Measurements from ENCODE around the gene PCID2. TPM values are rescaled to one million over a fixed set of nuclear protein-coding genes. Genes with fewer than 3 reads are reported as not detected.
"Not testable (repeated sequence)": the region's sequence is repeated elsewhere in the genome, so short reads cannot be mapped to it uniquely, and the experiment has no call there.

Gene PCID2
- total and polyA plus RNA-seq, 4 donors, result 33.3 to 51.1 (median 41.2) TPM

GRCh38 chr13:113167155-113167554 is 41.3 kb downstream of the PCID2 start:
- WGBS, 2 donors, result 70 to 82% methylated on average over 10 of the region's 10 CpGs
- Histone ChIP-seq H3K27ac (ENCODE audit: low read depth in 1 of 2, low read length in 2 of 2) (no peak overlapping the region), H3K4me3 (ENCODE audit: low read length in 2 of 2) (no peak overlapping the region), H3K27me3 (ENCODE audit: control insufficient read depth in 1 of 2, insufficient read depth in 2 of 2, low read length in 1 of 2) (no peaks in the 10 kb centered on the region), H3K36me3 (ENCODE audit: control insufficient read depth in 1 of 2, insufficient read depth in 2 of 2, low read length in 1 of 2) (peaks cover 0 to 3% of the 10 kb centered on the region in 2 donors), H3K4me1 (ENCODE audit: control insufficient read depth in 1 of 2, insufficient read depth in 2 of 2, low read length in 2 of 2) (no peaks in the 10 kb centered on the region), H3K9me3 (ENCODE audit: control insufficient read depth, low read length) (no peaks in the 10 kb centered on the region)
- no peak for ATAC-seq (ENCODE audit: low FRiP score)
- no peak for DNase-seq
- intact Hi-C loops (cut with DNase I), result no loop called here

- Histone ChIP-seq H3K4me3 (ENCODE audit: low read length in 2 of 2) (no peak overlapping the region), H3K27me3 (ENCODE audit: control insufficient read depth in 1 of 2, insufficient read depth in 2 of 2, low read length in 1 of 2) (no peaks in the 10 kb centered on the region), H3K36me3 (ENCODE audit: control insufficient read depth in 1 of 2, insufficient read depth in 2 of 2, low read length in 1 of 2) (peaks cover 0 to 2% of the 10 kb centered on the region in 2 donors), H3K4me1 (ENCODE audit: control insufficient read depth in 1 of 2, insufficient read depth in 2 of 2, low read length in 2 of 2) (no peaks in the 10 kb centered on the region), H3K9me3 (ENCODE audit: control insufficient read depth, low read length) (no peaks in the 10 kb centered on the region), H3K27ac (ENCODE audit: low read depth in 1 of 2, low read length in 2 of 2) (no peak overlapping the region)
- DNase-seq, result no peak
- no peak for ATAC-seq (ENCODE audit: low FRiP score)
- WGBS, 2 donors, result 90% methylated on average over 5 of the region's 5 CpGs
- intact Hi-C loops (cut with DNase I), result no loop called here
Measured at GRCh38 chr13:113166681-113167080, 41.8 kb downstream of the PCID2 start.

DNA sequence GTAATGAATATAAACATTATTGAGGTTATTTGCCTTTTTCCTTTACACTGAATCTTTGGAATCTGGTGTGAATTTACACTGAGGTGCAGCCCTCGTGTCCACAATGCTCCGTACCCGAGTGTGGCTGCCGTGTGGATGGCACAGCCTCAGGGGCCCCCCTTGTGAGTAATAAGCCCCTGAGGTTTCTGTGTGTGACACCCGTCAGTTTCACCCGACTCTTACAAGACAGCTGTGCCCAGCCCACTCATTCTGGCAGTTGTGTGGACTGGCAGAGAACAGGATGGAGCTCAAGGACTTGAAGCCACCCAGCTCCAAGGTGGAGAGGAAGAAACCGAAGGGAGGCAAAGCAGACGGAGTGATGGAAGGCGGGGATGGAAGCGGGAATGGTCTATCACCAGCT is 42.2 kb downstream of the PCID2 start:
- no peak for DNase-seq
- Histone ChIP-seq H3K9me3 (ENCODE audit: control insufficient read depth, low read length) (no peaks in the 10 kb centered on the region), H3K36me3 (ENCODE audit: control insufficient read depth in 1 of 2, insufficient read depth in 2 of 2, low read length in 1 of 2) (no peaks in the 10 kb centered on the region), H3K4me1 (ENCODE audit: control insufficient read depth in 1 of 2, insufficient read depth in 2 of 2, low read length in 2 of 2) (no peaks in the 10 kb centered on the region), H3K27ac (ENCODE audit: low read depth in 1 of 2, low read length in 2 of 2) (no peak overlapping the region), H3K27me3 (ENCODE audit: control insufficient read depth in 1 of 2, insufficient read depth in 2 of 2, low read length in 1 of 2) (no peaks in the 10 kb centered on the region), H3K4me3 (ENCODE audit: low read length in 2 of 2) (no peak overlapping the region)
- 91 to 94% methylated on average over 10 of the region's 10 CpGs for WGBS, 2 donors
- intact Hi-C loops (cut with DNase I), result no loop called here
- no peak for ATAC-seq (ENCODE audit: low FRiP score)

GRCh38 chr13:113164492-113164891 is 44.0 kb downstream of the PCID2 start:
- H3K36me3 ChIP-seq (ENCODE audit: control insufficient read depth in 1 of 2, insufficient read depth in 2 of 2, low read length in 1 of 2), result no peaks in the 10 kb centered on the region
- H3K27me3 ChIP-seq (ENCODE audit: control insufficient read depth in 1 of 2, insufficient read depth in 2 of 2, low read length in 1 of 2), result no peaks in the 10 kb centered on the region
- DNase-seq, result no peak

DNA sequence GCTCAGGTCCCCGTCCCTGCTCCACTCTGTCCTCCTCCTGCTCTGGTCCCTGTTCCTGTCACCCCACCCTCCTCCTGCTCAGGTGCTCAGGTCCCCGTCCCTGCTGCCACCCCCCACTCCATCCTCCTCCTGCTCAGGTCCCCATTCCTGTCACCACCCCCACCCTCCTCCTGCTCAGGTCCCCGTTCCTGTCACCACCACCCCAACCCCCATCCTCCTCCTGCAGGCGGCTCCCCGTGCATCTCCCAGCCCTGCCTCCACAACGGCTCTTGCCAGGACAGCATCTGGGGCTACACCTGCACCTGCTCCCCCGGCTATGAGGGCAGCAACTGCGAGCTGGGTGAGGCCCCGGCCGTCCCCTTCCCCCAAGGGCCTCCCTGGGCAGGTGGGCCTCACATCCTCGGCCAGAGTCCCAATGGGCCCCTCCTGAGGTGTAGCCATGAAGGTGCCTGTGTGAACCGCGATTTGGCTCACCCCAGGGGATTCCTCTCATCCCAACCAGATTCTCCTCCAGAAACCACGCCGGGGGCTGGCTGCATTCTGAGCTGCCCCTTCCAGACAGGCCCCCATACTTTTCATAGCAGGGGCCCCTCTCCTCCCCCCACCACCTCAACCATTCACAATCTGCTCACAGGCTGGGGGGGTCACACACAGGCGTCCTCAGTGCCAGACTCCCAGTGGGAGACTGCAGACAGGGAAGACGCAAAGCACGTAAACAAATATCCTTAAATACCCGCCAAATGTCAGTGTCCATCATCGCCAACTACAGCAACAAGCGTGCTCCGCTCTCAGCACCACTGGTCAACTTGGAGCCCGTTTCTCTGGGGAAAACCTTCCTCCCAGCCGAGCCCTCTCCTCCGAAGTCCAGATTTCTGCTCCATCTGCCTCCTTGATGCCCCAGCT is 45.4 kb downstream of the PCID2 start:
- Histone ChIP-seq H3K36me3 (ENCODE audit: control insufficient read depth in 1 of 2, insufficient read depth in 2 of 2, low read length in 1 of 2) (no peaks in the 10 kb centered on the region), H3K27me3 (ENCODE audit: control insufficient read depth in 1 of 2, insufficient read depth in 2 of 2, low read length in 1 of 2) (no peaks in the 10 kb centered on the region), H3K4me3 (ENCODE audit: low read length in 2 of 2) (no peak overlapping the region), H3K27ac (ENCODE audit: low read depth in 1 of 2, low read length in 2 of 2) (no peak overlapping the region), H3K9me3 (ENCODE audit: control insufficient read depth, low read length) (no peaks in the 10 kb centered on the region), H3K4me1 (ENCODE audit: control insufficient read depth in 1 of 2, insufficient read depth in 2 of 2, low read length in 2 of 2) (no peaks in the 10 kb centered on the region)
- WGBS, 2 donors, result 21 to 26% methylated on average over 25 of the region's 25 CpGs
- intact Hi-C loops (cut with DNase I), result no loop called here
- DNase-seq, result no peak
- ATAC-seq (ENCODE audit: low FRiP score), result peak; percentile 26

More at GRCh38 chr13:113164492-113164891, 44.0 kb downstream of the PCID2 start:
- Histone ChIP-seq H3K4me1 (ENCODE audit: control insufficient read depth in 1 of 2, insufficient read depth in 2 of 2, low read length in 2 of 2) (no peaks in the 10 kb centered on the region), H3K27ac (ENCODE audit: low read depth in 1 of 2, low read length in 2 of 2) (no peak overlapping the region), H3K9me3 (ENCODE audit: control insufficient read depth, low read length) (no peaks in the 10 kb centered on the region), H3K4me3 (ENCODE audit: low read length in 2 of 2) (no peak overlapping the region)
- intact Hi-C loops (cut with DNase I), result no loop called here
- no peak for ATAC-seq (ENCODE audit: low FRiP score)
- WGBS, 2 donors, result 81 to 84% methylated on average over 12 of the region's 12 CpGs

GRCh38 chr13:113161975-113162374 is 46.5 kb downstream of the PCID2 start:
- ATAC-seq (ENCODE audit: low FRiP score); H3K36me3 ChIP-seq (ENCODE audit: control insufficient read depth in 1 of 2, insufficient read depth in 2 of 2, low read length in 1 of 2); DNase-seq; intact Hi-C loops (cut with DNase I); H3K4me3 ChIP-seq (ENCODE audit: low read length in 2 of 2); H3K9me3 ChIP-seq (ENCODE audit: control insufficient read depth, low read length); H3K27me3 ChIP-seq (ENCODE audit: control insufficient read depth in 1 of 2, insufficient read depth in 2 of 2, low read length in 1 of 2); H3K4me1 ChIP-seq (ENCODE audit: control insufficient read depth in 1 of 2, insufficient read depth in 2 of 2, low read length in 2 of 2); H3K27ac ChIP-seq (ENCODE audit: low read depth in 1 of 2, low read length in 2 of 2): not testable (repeated sequence)
- WGBS, 2 donors, result 54 to 56% methylated on average over 7 to 12 of the region's 13 CpGs

DNA sequence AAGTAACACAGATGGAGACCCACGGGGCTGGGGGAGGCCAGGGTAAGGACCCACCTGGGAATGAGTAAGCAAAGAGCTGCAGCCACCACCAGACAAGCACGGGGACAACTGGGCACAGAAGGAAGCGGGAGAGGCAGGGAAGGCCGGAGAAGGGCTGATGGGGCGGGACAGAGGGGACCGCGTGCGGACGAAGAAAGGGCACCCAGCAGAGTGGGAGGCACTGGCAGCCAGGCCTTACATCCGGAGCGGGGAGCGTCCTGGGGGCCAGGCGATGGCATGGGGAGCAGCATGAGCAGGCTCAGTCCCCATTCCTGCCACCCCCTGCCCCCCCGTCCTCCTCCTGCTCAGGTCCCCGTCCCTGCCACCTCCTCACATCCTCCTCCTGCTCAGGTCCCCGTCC is 47.0 kb downstream of the PCID2 start:
- no peaks in the 10 kb centered on the region for H3K36me3 ChIP-seq (ENCODE audit: control insufficient read depth in 1 of 2, insufficient read depth in 2 of 2, low read length in 1 of 2)
- intact Hi-C loops (cut with DNase I), result no loop called here
- H3K27ac ChIP-seq (ENCODE audit: low read depth in 1 of 2, low read length in 2 of 2), result no peak overlapping the region
- H3K4me1 ChIP-seq (ENCODE audit: control insufficient read depth in 1 of 2, insufficient read depth in 2 of 2, low read length in 2 of 2), result no peaks in the 10 kb centered on the region
- H3K27me3 ChIP-seq (ENCODE audit: control insufficient read depth in 1 of 2, insufficient read depth in 2 of 2, low read length in 1 of 2), result no peaks in the 10 kb centered on the region
- ATAC-seq (ENCODE audit: low FRiP score), result no peak
- H3K4me3 ChIP-seq (ENCODE audit: low read length in 2 of 2), result no peak overlapping the region
- no peak for DNase-seq
- no peaks in the 10 kb centered on the region for H3K9me3 ChIP-seq (ENCODE audit: control insufficient read depth, low read length)
- WGBS, 2 donors, result 30 to 45% methylated on average over 11 to 16 of the region's 16 CpGs

DNA sequence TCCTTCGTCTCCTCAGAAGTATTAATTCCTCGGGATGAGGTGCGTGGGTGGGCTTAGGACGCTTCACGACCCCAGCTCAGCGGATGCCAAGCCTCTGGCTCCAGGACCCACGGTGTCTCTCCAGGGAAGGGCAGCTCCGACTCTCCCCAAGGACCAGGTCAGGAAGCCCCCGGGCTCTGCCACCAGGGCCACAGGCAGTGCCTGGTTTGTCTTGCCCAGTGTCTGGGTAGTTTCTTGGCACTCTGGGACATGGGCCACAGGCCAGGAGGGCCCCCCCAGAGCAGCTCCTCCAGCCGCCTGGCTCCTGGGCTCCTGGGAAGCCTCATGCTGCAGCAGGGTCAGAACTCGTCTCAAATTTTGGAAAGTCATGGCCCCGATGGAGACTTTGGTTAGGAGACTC is 47.5 kb downstream of the PCID2 start:
- no peaks in the 10 kb centered on the region for H3K36me3 ChIP-seq (ENCODE audit: control insufficient read depth in 1 of 2, insufficient read depth in 2 of 2, low read length in 1 of 2)
- H3K4me1 ChIP-seq (ENCODE audit: control insufficient read depth in 1 of 2, insufficient read depth in 2 of 2, low read length in 2 of 2), result no peaks in the 10 kb centered on the region
- H3K27me3 ChIP-seq (ENCODE audit: control insufficient read depth in 1 of 2, insufficient read depth in 2 of 2, low read length in 1 of 2), result no peaks in the 10 kb centered on the region
- ATAC-seq (ENCODE audit: low FRiP score), result no peak
- no peak overlapping the region for H3K27ac ChIP-seq (ENCODE audit: low read depth in 1 of 2, low read length in 2 of 2)
- WGBS, 2 donors, result 61 to 62% methylated on average over 12 of the region's 12 CpGs
- no peaks in the 10 kb centered on the region for H3K9me3 ChIP-seq (ENCODE audit: control insufficient read depth, low read length)
- intact Hi-C loops (cut with DNase I), result no loop called here
- no peak for DNase-seq
- H3K4me3 ChIP-seq (ENCODE audit: low read length in 2 of 2), result no peak overlapping the region

GRCh38 chr13:113159701-113160100 is 48.8 kb downstream of the PCID2 start:
- WGBS, 2 donors, result 87 to 91% methylated on average over 20 of the region's 20 CpGs
- DNase-seq (no peak), ATAC-seq (ENCODE audit: low FRiP score) (no peak)
- intact Hi-C loops (cut with DNase I), result loop anchor here in 1 of 2 donors (5.0 to 10.0 kb wide), 2 partner anchors 48 to 125 kb away; partner anchors contain the start of genes CUL4A and PCID2
- Histone ChIP-seq H3K9me3 (ENCODE audit: control insufficient read depth, low read length) (no peaks in the 10 kb centered on the region), H3K27ac (ENCODE audit: low read depth in 1 of 2, low read length in 2 of 2) (no peak overlapping the region), H3K4me3 (ENCODE audit: low read length in 2 of 2) (no peak overlapping the region), H3K4me1 (ENCODE audit: control insufficient read depth in 1 of 2, insufficient read depth in 2 of 2, low read length in 2 of 2) (no peaks in the 10 kb centered on the region), H3K27me3 (ENCODE audit: control insufficient read depth in 1 of 2, insufficient read depth in 2 of 2, low read length in 1 of 2) (no peaks in the 10 kb centered on the region), H3K36me3 (ENCODE audit: control insufficient read depth in 1 of 2, insufficient read depth in 2 of 2, low read length in 1 of 2) (no peaks in the 10 kb centered on the region)

Data from aorta (tissue), 5 donors.